Stimulated activated CD4-positive, alpha-beta T cell treated with anti-CD3 and anti-CD28 coated beads, Interleukin-2, amount 100 ng/mL, for 48 hours (primary cell): Measurements from ENCODE around the gene MYL5.
A peak's percentile ranks its signal among the peaks of the same experiment; 100 is the strongest.
"Not testable (repeated sequence)": the region's sequence is repeated elsewhere in the genome, so short reads cannot be mapped to it uniquely, and the experiment has no call there.

Experiments used
- DNase-seq, 2 donors: peaks; one replicate each; pipeline ENCODE4 v3.0.0-alpha.2; 2020

MYL5 gene

GRCh38 chr4:636628-637159 is 37.6 kb upstream of the MYL5 start:
- no peak for DNase-seq

GRCh38 chr4:637536-638280 is 36.6 kb upstream of the MYL5 start:
- no peak for DNase-seq

GRCh38 chr4:642366-642765 is 32.0 kb upstream of the MYL5 start:
- not testable (repeated sequence) for DNase-seq

GRCh38 chr4:646460-646859 is 27.9 kb upstream of the MYL5 start:
- peak; percentile 13 to 33 for DNase-seq

GRCh38 chr4:647481-647880 is 26.9 kb upstream of the MYL5 start:
- no peak for DNase-seq

- no peak for DNase-seq
These were observed 25.6 kb upstream of the MYL5 start for GRCh38 chr4:648579-649292.

- no peak for DNase-seq
These were observed 25.1 kb upstream of the MYL5 start for GRCh38 chr4:649293-649625.

- DNase-seq, result no peak
These were observed 24.5 kb upstream of the MYL5 start for GRCh38 chr4:649751-650310.

- DNase-seq, result no peak
These were observed 23.9 kb upstream of the MYL5 start for GRCh38 chr4:650461-650860.

GRCh38 chr4:650951-651883 is 23.1 kb upstream of the MYL5 start:
- no peak for DNase-seq

- no peak for DNase-seq
These were observed 22.3 kb upstream of the MYL5 start for GRCh38 chr4:651884-652642.

- no peak for DNase-seq
These were observed 21.1 kb upstream of the MYL5 start for GRCh38 chr4:653080-653821.

- no peak for DNase-seq
These were observed 20.4 kb upstream of the MYL5 start for GRCh38 chr4:653831-654502.

GRCh38 chr4:654503-654845 is 19.9 kb upstream of the MYL5 start:
- DNase-seq, result no peak

GRCh38 chr4:654871-655463 is 19.4 kb upstream of the MYL5 start:
- DNase-seq, result no peak

GRCh38 chr4:655464-656151 is 18.7 kb upstream of the MYL5 start:
- no peak for DNase-seq

GRCh38 chr4:656436-657337 is 17.7 kb upstream of the MYL5 start:
- DNase-seq, result no peak

- DNase-seq, result no peak
These were observed 17.0 kb upstream of the MYL5 start for GRCh38 chr4:657338-657833.
